Keratinocyte (primary cell): ENCODE measurements around the gene CDC20. TPM values are rescaled to one million over a fixed set of nuclear protein-coding genes. Genes with fewer than 3 reads are reported as not detected.

Source experiments
- DNase-seq: peaks from one replicate; pipeline ENCODE4 v3.0.0-alpha.2; 2011; ENCODE audit warnings: low read depth, missing footprints, low spot score
- FAIRE-seq: peaks from 2 replicates; lab custom pipeline; 2011; peaks lifted over from hg19 to GRCh38; lab: Jason Lieb, UNC
- H2AFZ ChIP-seq: 2 replicates; pipeline ENCODE4 v1.6.0; 2012; ENCODE audit warnings: low read length, control low read depth, inconsistent platforms; ENCODE audit not compliant: control insufficient read depth
- H3K27ac ChIP-seq: 2 replicates; pipeline ENCODE4 v1.5.1; 2011; ENCODE audit warnings: low read length; ENCODE audit not compliant: control insufficient read depth, insufficient read depth
- H3K27me3 ChIP-seq: 3 replicates; pipeline ENCODE4 v1.6.0; 2011; ENCODE audit warnings: low read length; ENCODE audit not compliant: control insufficient read depth, insufficient read depth; ENCODE audit errors: extremely low read depth
- H3K36me3 ChIP-seq, 2 experiments: 2 replicates in 1 of 2; 3 replicates in 1 of 2; pipeline ENCODE4 v1.5.1; 2011; ENCODE audit warnings: low read length in 2 of 2, mild to moderate bottlenecking in 1 of 2; ENCODE audit not compliant: control insufficient read depth in 2 of 2, insufficient read depth in 2 of 2; ENCODE audit errors: extremely low read depth in 1 of 2
- H3K4me1 ChIP-seq: 3 replicates; pipeline ENCODE4 v1.5.1; 2011; ENCODE audit warnings: low read length; ENCODE audit not compliant: control insufficient read depth, insufficient read depth; ENCODE audit errors: extremely low read depth
- H3K4me2 ChIP-seq: 3 replicates; pipeline ENCODE4 v1.6.0; 2011; ENCODE audit warnings: low read depth, low read length; ENCODE audit not compliant: control insufficient read depth, insufficient read depth; ENCODE audit errors: extremely low read depth
- H3K4me3 ChIP-seq, 3 experiments: fragments of 200-600 bp in 1 of 3; sonication (generic) in 1 of 3; 2 replicates in 2 of 3; 3 replicates in 1 of 3; pipeline ENCODE4 v1.5.1; 2011 to 2016; ENCODE audit warnings: low read length in 3 of 3, mild to moderate bottlenecking in 3 of 3, control low read depth in 2 of 3, inconsistent platforms in 1 of 3, low read depth in 1 of 3, mixed read lengths in 1 of 3, mixed run types in 1 of 3, moderate library complexity in 1 of 3; ENCODE audit not compliant: control insufficient read depth in 2 of 3, insufficient read depth in 2 of 3; ENCODE audit errors: extremely low read depth in 1 of 3
- H3K79me2 ChIP-seq: 2 replicates; pipeline ENCODE4 v1.6.0; 2012; ENCODE audit warnings: low read length; ENCODE audit not compliant: control insufficient read depth, insufficient read depth
- H3K9ac ChIP-seq: 3 replicates; pipeline ENCODE4 v1.6.0; 2011; ENCODE audit warnings: low read length; ENCODE audit not compliant: control insufficient read depth, insufficient read depth; ENCODE audit errors: extremely low read depth
- H3K9me1 ChIP-seq: 3 replicates; pipeline ENCODE4 v1.6.0; 2011; ENCODE audit warnings: low read length; ENCODE audit not compliant: control insufficient read depth, insufficient read depth; ENCODE audit errors: extremely low read depth
- H3K9me3 ChIP-seq: 2 replicates; pipeline ENCODE4 v1.5.1; 2012; ENCODE audit warnings: low read depth, low read length; ENCODE audit not compliant: control insufficient read depth
- H4K20me1 ChIP-seq: 3 replicates; pipeline ENCODE4 v1.6.0; 2011; ENCODE audit warnings: low read length; ENCODE audit not compliant: control insufficient read depth, insufficient read depth; ENCODE audit errors: extremely low read depth
- CTCF ChIP-seq, 3 experiments: IDR thresholded peaks in 1 of 3; conservative IDR thresholded peaks in 1 of 3; optimal IDR thresholded peaks in 1 of 3; 2 replicates in 2 of 3; 3 replicates in 1 of 3; pipeline versions ENCODE3 to v1.5.1; 2011; ENCODE audit warnings: low read length in 3 of 3, mild to moderate bottlenecking in 3 of 3, moderate library complexity in 2 of 3, control low read depth in 1 of 3, inconsistent platforms in 1 of 3; ENCODE audit not compliant: insufficient read depth in 2 of 3; ENCODE audit errors: extremely low read depth in 1 of 3
- EZH2 ChIP-seq: IDR thresholded peaks from one replicate; pipeline ENCODE4 v1.6.1; 2012; ENCODE audit warnings: inconsistent platforms, mild to moderate bottlenecking, low read length, moderate library complexity
- dilution Hi-C: fragments of 300-500 bp; cut with MboI; formaldehyde crosslinking; loops from one replicate; pipeline ENCODE4 v1.7.0; 2020; ENCODE audit warnings: low sequenced_read_pairs; ENCODE audit not compliant: extremely low pct_ligation_motif_present
- polyA plus RNA-seq, 5 experiments: library from polyadenylated mRNA; depleted of rRNA in 3 of 5; stranded (reverse) in 3 of 5; stranded (forward) in 1 of 5; unstranded in 1 of 5; fragments of >200 nt; gene quantifications; 1 replicate in 1 of 5; 2 replicates in 3 of 5; 3 replicates in 1 of 5; pipeline versions ENCODE4 v1.2.1 to v1.2.3, GENCODE V29; 2011 to 2012; ENCODE audit warnings: missing spikeins in 2 of 5, low read depth in 1 of 5, low replicate concordance in 1 of 5

The CDC20 gene
- polyA plus RNA-seq, 1 donor (not counting 4 experiments of a cell fraction or from before 2014, with no cell fraction given) = 84.2 TPM

- no peaks in the 10 kb centered on the region for H3K9me1 ChIP-seq
- H3K9me3 ChIP-seq = no peaks in the 10 kb centered on the region
- no peak overlapping the region for H2AFZ ChIP-seq
- H3K79me2 ChIP-seq = no peaks in the 10 kb centered on the region
- TF ChIP-seq EZH2 (no peak), CTCF (optimal IDR thresholded peaks at IDR 0.05 in 1 of 3, IDR thresholded peaks at IDR 0.05 in 1 of 3, conservative IDR thresholded peaks at IDR 0.05 in 1 of 3; ENCODE audit: extremely low read depth in 1 of 3, insufficient read depth in 2 of 3, low read length in 3 of 3) (no peak)
- dilution Hi-C loops = no loop called here
- peaks cover 10% of the 10 kb centered on the region for H3K27me3 ChIP-seq
- no peaks in the 10 kb centered on the region for H3K36me3 ChIP-seq
- no peaks in the 10 kb centered on the region for H4K20me1 ChIP-seq
- no peak for FAIRE-seq
- H3K4me2 ChIP-seq = no peak overlapping the region
- no peak for DNase-seq
- H3K9ac ChIP-seq = no peak overlapping the region
- H3K27ac ChIP-seq = no peak overlapping the region
- no peak overlapping the region for H3K4me3 ChIP-seq
- H3K4me1 ChIP-seq = no peaks in the 10 kb centered on the region
Observed at GRCh38 chr1:43338001-43338400, 20.8 kb upstream of the CDC20 start.

GRCh38 chr1:43339584-43340232 is 19.1 kb upstream of the CDC20 start:
- TF ChIP-seq CTCF (optimal IDR thresholded peaks at IDR 0.05 in 1 of 3, IDR thresholded peaks at IDR 0.05 in 1 of 3, conservative IDR thresholded peaks at IDR 0.05 in 1 of 3; ENCODE audit: extremely low read depth in 1 of 3, insufficient read depth in 2 of 3, low read length in 3 of 3) = no peak
- no peak for TF ChIP-seq EZH2
- no peaks in the 10 kb centered on the region for H4K20me1 ChIP-seq
- peaks cover 10% of the 10 kb centered on the region for H3K27me3 ChIP-seq
- H3K79me2 ChIP-seq = no peaks in the 10 kb centered on the region
- H3K9me1 ChIP-seq = no peaks in the 10 kb centered on the region
- FAIRE-seq = no peak
- no peaks in the 10 kb centered on the region for H3K4me1 ChIP-seq
- no peak for DNase-seq
- no peak overlapping the region for H3K9ac ChIP-seq
- no peak overlapping the region for H3K4me2 ChIP-seq
- H3K27ac ChIP-seq = no peak overlapping the region
- dilution Hi-C loops = no loop called here
- no peak overlapping the region for H2AFZ ChIP-seq
- no peak overlapping the region for H3K4me3 ChIP-seq
- no peaks in the 10 kb centered on the region for H3K9me3 ChIP-seq
- no peaks in the 10 kb centered on the region for H3K36me3 ChIP-seq
